ENCODE results near the gene STX5.

- TF ChIP-seq CTCF (IDR thresholded peaks at IDR 0.05; ENCODE audit: low read depth, low read length, poor library complexity, severe bottlenecking) (no peak), EZH2phosphoT487 (IDR thresholded peaks at IDR 0.05; ENCODE audit: borderline replicate concordance, low read length) (no peak)
Observed at GRCh38 chr11:62789576-62789975, 42.3 kb downstream of the STX5 start.
